Parathyroid adenoma (tissue), 2 donors: ENCODE data around the gene SPAG16.

Experiments
- H2AFZ ChIP-seq: fragments of 300-600 bp; sonication (generic); one replicate; pipeline ENCODE4 v1.7.0; 2017; ENCODE audit warnings: antibody characterized with exemption, mild to moderate bottlenecking
- H3K27ac ChIP-seq: fragments of 300-600 bp; sonication (generic); one replicate; pipeline ENCODE4 v1.7.0; 2017
- H3K27me3 ChIP-seq: fragments of 300-600 bp; sonication (generic); one replicate; pipeline ENCODE4 v1.7.0; 2017; ENCODE audit warnings: low read length; ENCODE audit not compliant: control insufficient read depth, insufficient read depth
- H3K36me3 ChIP-seq: fragments of 300-600 bp; sonication (generic); one replicate; pipeline ENCODE4 v1.7.0; 2017; ENCODE audit warnings: low read length; ENCODE audit not compliant: control insufficient read depth, insufficient read depth
- H3K4me1 ChIP-seq: fragments of 300-600 bp; sonication (generic); one replicate; pipeline ENCODE4 v1.7.0; 2017; ENCODE audit warnings: control low read depth
- H3K4me2 ChIP-seq: fragments of 300-600 bp; sonication (generic); one replicate; pipeline ENCODE4 v1.7.0; 2017; ENCODE audit warnings: low read length
- H3K4me3 ChIP-seq: fragments of 300-600 bp; sonication (generic); one replicate; pipeline ENCODE4 v1.7.0; 2017; ENCODE audit warnings: low read depth, low read length
- H3K79me2 ChIP-seq: fragments of 300-600 bp; sonication (generic); one replicate; pipeline ENCODE4 v1.7.0; 2017; ENCODE audit warnings: control low read depth
- H3K9ac ChIP-seq: fragments of 300-600 bp; sonication (generic); one replicate; pipeline ENCODE4 v1.7.0; 2017; ENCODE audit warnings: mild to moderate bottlenecking
- H3K9me3 ChIP-seq: fragments of 300-600 bp; sonication (generic); one replicate; pipeline ENCODE4 v1.7.0; 2017; ENCODE audit warnings: low read length; ENCODE audit not compliant: control insufficient read depth
- TF ChIP-seq, protein P1 (sequence below): fragments of 300-600 bp; sonication (generic); IDR thresholded peaks from one replicate; pipeline ENCODE4 v1.7.0; 2017; ENCODE audit warnings: antibody characterized with exemption, mild to moderate bottlenecking
- donor health status: primary hyperparathyroidism.

Gene SPAG16

DNA sequence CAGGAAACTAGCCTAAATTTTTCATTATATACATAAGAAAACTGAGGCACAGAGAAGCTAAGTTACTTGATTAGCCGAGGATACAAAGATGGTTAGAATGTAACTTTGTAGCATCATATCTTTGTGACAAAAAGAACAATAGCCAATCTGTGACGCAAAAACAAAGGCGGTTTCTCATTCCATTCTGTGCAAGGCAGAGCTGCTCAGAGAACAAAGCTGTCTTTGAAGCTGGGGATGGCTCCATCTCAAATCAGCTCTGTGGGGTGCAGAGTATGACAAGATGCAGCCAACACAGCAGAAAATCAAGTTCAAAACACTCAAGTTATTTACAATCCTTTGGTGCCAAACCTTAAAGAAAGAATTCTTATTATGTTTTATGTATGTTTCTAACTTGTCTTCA, 1044.7 kb downstream of the SPAG16 start:
- no peak overlapping the region for H3K9ac ChIP-seq
- H3K27ac ChIP-seq: no peak overlapping the region
- H3K4me3 ChIP-seq: no peak overlapping the region

GRCh38 chr2:214341646-214342045, 1057.4 kb downstream of the SPAG16 start:
- Histone ChIP-seq H3K27ac (no peak overlapping the region), H2AFZ (no peak overlapping the region), H3K36me3 (no peaks in the 10 kb centered on the region), H3K4me1 (no peaks in the 10 kb centered on the region), H3K27me3 (no peaks in the 10 kb centered on the region), H3K9ac (no peak overlapping the region), H3K79me2 (no peaks in the 10 kb centered on the region), H3K4me2 (no peak overlapping the region), H3K9me3 (no peaks in the 10 kb centered on the region), H3K4me3 (no peak overlapping the region)
- TF ChIP-seq, protein P1, sequence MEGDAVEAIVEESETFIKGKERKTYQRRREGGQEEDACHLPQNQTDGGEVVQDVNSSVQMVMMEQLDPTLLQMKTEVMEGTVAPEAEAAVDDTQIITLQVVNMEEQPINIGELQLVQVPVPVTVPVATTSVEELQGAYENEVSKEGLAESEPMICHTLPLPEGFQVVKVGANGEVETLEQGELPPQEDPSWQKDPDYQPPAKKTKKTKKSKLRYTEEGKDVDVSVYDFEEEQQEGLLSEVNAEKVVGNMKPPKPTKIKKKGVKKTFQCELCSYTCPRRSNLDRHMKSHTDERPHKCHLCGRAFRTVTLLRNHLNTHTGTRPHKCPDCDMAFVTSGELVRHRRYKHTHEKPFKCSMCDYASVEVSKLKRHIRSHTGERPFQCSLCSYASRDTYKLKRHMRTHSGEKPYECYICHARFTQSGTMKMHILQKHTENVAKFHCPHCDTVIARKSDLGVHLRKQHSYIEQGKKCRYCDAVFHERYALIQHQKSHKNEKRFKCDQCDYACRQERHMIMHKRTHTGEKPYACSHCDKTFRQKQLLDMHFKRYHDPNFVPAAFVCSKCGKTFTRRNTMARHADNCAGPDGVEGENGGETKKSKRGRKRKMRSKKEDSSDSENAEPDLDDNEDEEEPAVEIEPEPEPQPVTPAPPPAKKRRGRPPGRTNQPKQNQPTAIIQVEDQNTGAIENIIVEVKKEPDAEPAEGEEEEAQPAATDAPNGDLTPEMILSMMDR: no peak

More for the DNA sequence above, 1044.7 kb downstream of the SPAG16 start:
- no peaks in the 10 kb centered on the region for H3K27me3 ChIP-seq
- no peaks in the 10 kb centered on the region for H3K79me2 ChIP-seq
- H3K4me2 ChIP-seq: no peak overlapping the region
- no peak overlapping the region for H2AFZ ChIP-seq
- TF ChIP-seq, protein P1: no peak
- H3K36me3 ChIP-seq: no peaks in the 10 kb centered on the region
- no peaks in the 10 kb centered on the region for H3K9me3 ChIP-seq
- no peaks in the 10 kb centered on the region for H3K4me1 ChIP-seq

DNA sequence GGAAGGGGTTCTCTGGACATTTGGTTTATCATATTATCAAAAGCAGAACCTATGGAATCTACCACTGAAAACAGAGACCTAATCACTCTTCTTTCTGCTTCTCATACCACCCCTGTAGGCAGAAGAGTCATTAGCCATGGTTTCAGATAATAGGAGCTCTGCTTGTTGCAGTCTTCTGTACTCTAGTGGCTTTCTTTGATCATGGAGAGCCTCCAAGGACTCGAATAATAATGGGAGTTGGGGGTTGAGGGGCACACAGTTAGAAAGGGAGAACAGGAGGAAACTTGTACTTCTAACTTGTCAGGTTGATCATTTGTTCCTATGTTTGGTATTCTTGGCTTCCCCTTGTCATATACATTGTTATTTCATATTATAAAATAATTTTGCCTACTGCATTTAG, 1074.2 kb downstream of the SPAG16 start:
- H2AFZ ChIP-seq: no peak overlapping the region
- no peaks in the 10 kb centered on the region for H3K36me3 ChIP-seq
- H3K4me2 ChIP-seq: no peak overlapping the region
- no peaks in the 10 kb centered on the region for H3K4me1 ChIP-seq
- TF ChIP-seq, protein P1: no peak
- H3K79me2 ChIP-seq: no peaks in the 10 kb centered on the region
- H3K4me3 ChIP-seq: no peak overlapping the region
- no peaks in the 10 kb centered on the region for H3K9me3 ChIP-seq
- no peak overlapping the region for H3K9ac ChIP-seq
- no peak overlapping the region for H3K27ac ChIP-seq
- H3K27me3 ChIP-seq: no peaks in the 10 kb centered on the region

DNA sequence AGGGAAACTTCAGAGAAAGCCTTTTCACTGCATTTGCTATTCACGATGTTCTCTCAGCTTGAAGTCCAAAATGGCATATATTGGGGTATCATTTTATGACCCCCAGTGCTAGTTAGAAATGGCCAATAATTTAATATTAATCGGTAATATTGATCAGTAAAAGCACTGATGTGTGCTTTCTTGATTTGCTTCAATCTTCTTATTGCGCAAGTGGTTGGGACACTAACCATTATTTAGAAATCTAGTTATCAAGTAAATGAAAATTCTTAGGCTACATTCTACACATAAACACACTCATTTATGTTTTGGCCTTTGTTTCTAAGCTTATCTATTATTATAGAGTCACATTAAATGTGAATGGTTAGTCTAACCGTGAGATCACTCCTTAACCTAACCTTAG, 1076.9 kb downstream of the SPAG16 start:
- Histone ChIP-seq H3K4me1 (no peaks in the 10 kb centered on the region), H3K36me3 (no peaks in the 10 kb centered on the region), H3K4me3 (no peak overlapping the region), H3K79me2 (no peaks in the 10 kb centered on the region), H3K9ac (no peak overlapping the region), H3K27ac (no peak overlapping the region), H3K4me2 (no peak overlapping the region), H3K9me3 (no peaks in the 10 kb centered on the region), H3K27me3 (no peaks in the 10 kb centered on the region), H2AFZ (no peak overlapping the region)
- TF ChIP-seq, protein P1: no peak

DNA sequence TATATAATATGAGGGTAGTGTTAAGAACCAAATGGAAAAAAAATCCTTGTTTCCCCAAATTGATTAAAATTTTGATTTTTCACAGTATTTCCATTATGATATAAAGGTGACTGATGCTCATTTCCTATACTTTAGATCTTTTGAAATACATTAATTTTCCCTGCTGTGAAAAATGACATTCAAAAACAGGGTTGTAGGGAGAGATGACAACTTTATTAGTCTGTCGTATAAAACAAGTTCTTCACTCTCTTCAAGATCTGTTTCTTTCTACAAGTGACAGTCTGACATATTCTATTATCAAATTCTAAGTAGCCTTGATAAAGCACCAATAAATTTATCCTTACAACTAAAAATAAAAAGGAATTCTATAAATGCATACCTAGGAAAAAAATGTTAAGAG, 1081.3 kb downstream of the SPAG16 start:
- Histone ChIP-seq H3K27ac (no peak overlapping the region), H3K36me3 (no peaks in the 10 kb centered on the region), H3K27me3 (no peaks in the 10 kb centered on the region), H3K9ac (no peak overlapping the region), H2AFZ (no peak overlapping the region), H3K79me2 (no peaks in the 10 kb centered on the region), H3K4me3 (no peak overlapping the region), H3K9me3 (no peaks in the 10 kb centered on the region), H3K4me1 (no peaks in the 10 kb centered on the region), H3K4me2 (no peak overlapping the region)
- TF ChIP-seq, protein P1: no peak
